SK-N-SH (cell line): ENCODE data around the gene SMAD3. TPM values are rescaled to one million over a fixed set of nuclear protein-coding genes. Genes with fewer than 3 reads are reported as not detected.

Source experiments
- CTCF ChIA-PET: fragments of 300-600, 350-600 bp; formaldehyde crosslinking; extraction: SDS; loops from one replicate; lab custom pipeline; 2021; lab: Yijun Ruan, JAX
- POLR2A ChIA-PET: fragments of 350-600 bp; sonication (Branson Sonifier 250); formaldehyde crosslinking; extraction: SDS; loops from one replicate; lab custom pipeline; 2020; ENCODE audit warnings: antibody characterized with exemption, inconsistent platforms; lab: Yijun Ruan, JAX
- DNase-seq: peaks from one replicate; pipeline ENCODE4 v3.0.0; 2012
- H2AFZ ChIP-seq: fragments of 200-600 bp; sonication (generic); 2 replicates; pipeline ENCODE4 v1.8.1; 2016; ENCODE audit warnings: antibody characterized with exemption, mild to moderate bottlenecking, low read depth
- H3F3A ChIP-seq: fragments of 200-600 bp; sonication (generic); replicated peaks from 2 replicates; pipeline ENCODE3; 2016; ENCODE audit warnings: antibody characterized with exemption, mild to moderate bottlenecking; ENCODE audit not compliant: insufficient read depth
- H3K27ac ChIP-seq, 2 experiments: fragments of 200-500 bp in 1 of 2; fragments of 200-600 bp in 1 of 2; sonication (Bioruptor generic) in 1 of 2; sonication (generic), shearing (Covaris generic) in 1 of 2; 2 replicates each; pipeline versions ENCODE4 v1.5.1 to v1.6.1; 2014 to 2016; ENCODE audit warnings: low read depth in 2 of 2, inconsistent platforms in 1 of 2, low read length in 1 of 2, mild to moderate bottlenecking in 1 of 2, mixed read lengths in 1 of 2
- H3K27me3 ChIP-seq: fragments of 200-600 bp; sonication (generic), shearing (Covaris generic); 2 replicates; pipeline ENCODE4 v1.6.1; 2016; ENCODE audit warnings: mixed run types; ENCODE audit not compliant: insufficient read depth
- H3K36me3 ChIP-seq, 2 experiments: fragments of 200-500 bp in 1 of 2; fragments of 200-600 bp in 1 of 2; sonication (Bioruptor generic) in 1 of 2; sonication (generic) in 1 of 2; replicated peaks in 1 of 2; 2 replicates each; pipeline versions ENCODE3 to v1.5.1; 2014 to 2016; ENCODE audit warnings: low read length in 1 of 2, mild to moderate bottlenecking in 1 of 2; ENCODE audit not compliant: insufficient read depth in 2 of 2, control insufficient read depth in 1 of 2
- H3K4me1 ChIP-seq, 2 experiments: fragments of 200-500 bp in 1 of 2; fragments of 200-600 bp in 1 of 2; sonication (Bioruptor generic) in 1 of 2; sonication (generic), shearing (Covaris generic) in 1 of 2; 2 replicates each; pipeline versions ENCODE4 v1.5.1 to v1.6.1; 2014 to 2016; ENCODE audit warnings: low read depth in 1 of 2, low read length in 1 of 2, mixed run types in 1 of 2; ENCODE audit not compliant: insufficient read depth in 2 of 2, control insufficient read depth in 1 of 2
- H3K4me2 ChIP-seq: fragments of 200-600 bp; sonication (generic), shearing (Covaris generic); 2 replicates; pipeline ENCODE4 v1.6.1; 2017; ENCODE audit warnings: mixed run types
- H3K4me3 ChIP-seq, 2 experiments: fragments of 200-500 bp in 1 of 2; fragments of 200-600 bp in 1 of 2; sonication (Bioruptor generic) in 1 of 2; sonication (generic), shearing (Covaris generic) in 1 of 2; 2 replicates each; pipeline versions ENCODE4 v1.5.1 to v1.8.1; 2014 to 2016; ENCODE audit warnings: low read depth in 2 of 2, inconsistent platforms in 1 of 2, low read length in 1 of 2, mild to moderate bottlenecking in 1 of 2, mixed read lengths in 1 of 2, moderate library complexity in 1 of 2
- H3K79me2 ChIP-seq: fragments of 200-600 bp; sonication (generic); 2 replicates; pipeline ENCODE4 v1.8.1; 2017; ENCODE audit warnings: mild to moderate bottlenecking; ENCODE audit not compliant: insufficient read depth
- H3K9ac ChIP-seq: fragments of 200-600 bp; sonication (generic); 2 replicates; pipeline ENCODE4 v1.6.1; 2017; ENCODE audit warnings: mixed run types
- H3K9me2 ChIP-seq: fragments of 200-600 bp; sonication (generic); 2 replicates; pipeline ENCODE4 v1.6.1; 2017; ENCODE audit warnings: mixed run types
- H3K9me3 ChIP-seq: fragments of 200-600 bp; sonication (generic); 2 replicates; pipeline ENCODE4 v1.6.1; 2017; ENCODE audit warnings: mixed run types, mild to moderate bottlenecking, moderate library complexity
- H4K20me1 ChIP-seq: fragments of 200-600 bp; sonication (generic); 2 replicates; pipeline ENCODE4 v1.6.1; 2017; ENCODE audit warnings: mild to moderate bottlenecking, mixed run types; ENCODE audit not compliant: insufficient read depth
- ELF1 ChIP-seq: IDR thresholded peaks from 2 replicates; pipeline ENCODE4 v1.4.0; 2012
- EP300 ChIP-seq, 2 experiments: IDR thresholded peaks; 2 replicates each; pipeline versions ENCODE4 v1.4.0 to v1.6.1; 2012; ENCODE audit warnings: borderline replicate concordance in 1 of 2, low read depth in 1 of 2, low read length in 1 of 2
- EZH2phosphoT487 ChIP-seq: fragments of 200-600 bp; sonication (generic); IDR thresholded peaks from 2 replicates; pipeline ENCODE4 v1.6.1; 2017; ENCODE audit warnings: low read depth, mixed run types, mild to moderate bottlenecking, antibody characterized with exemption, moderate library complexity, borderline replicate concordance
- FOSL2 ChIP-seq: IDR thresholded peaks from 2 replicates; pipeline ENCODE4 v1.4.0; 2012; ENCODE audit warnings: low read depth, mild to moderate bottlenecking, moderate library complexity, borderline replicate concordance
- FOXJ3 ChIP-seq: sonication (generic); formaldehyde crosslinking; IDR thresholded peaks from 2 replicates; pipeline ENCODE4 v1.5.1; 2020; ENCODE audit warnings: mild to moderate bottlenecking, missing genetic modification reagents
- FOXM1 ChIP-seq: IDR thresholded peaks from 2 replicates; pipeline ENCODE4 v1.4.0; 2012; ENCODE audit warnings: low read depth, mild to moderate bottlenecking
- GABPA ChIP-seq: IDR thresholded peaks from 2 replicates; pipeline ENCODE4 v1.4.0; 2012; ENCODE audit warnings: low read depth, mild to moderate bottlenecking
- GATA2 ChIP-seq: sonication (generic); formaldehyde crosslinking; IDR thresholded peaks from 2 replicates; pipeline ENCODE4 v1.5.0; 2020; ENCODE audit warnings: mild to moderate bottlenecking, missing genetic modification reagents
- JUND ChIP-seq: IDR thresholded peaks from 2 replicates; pipeline ENCODE4 v1.4.0; 2012
- MEF2A ChIP-seq: IDR thresholded peaks from 2 replicates; pipeline ENCODE4 v1.4.0; 2012; ENCODE audit warnings: low read depth, borderline replicate concordance
- MXI1 ChIP-seq: IDR thresholded peaks from 2 replicates; pipeline ENCODE4 v1.6.1; 2012; ENCODE audit warnings: mild to moderate bottlenecking, low read depth, low read length, improper control_type of control experiment
- NFIC ChIP-seq: IDR thresholded peaks from 2 replicates; pipeline ENCODE4 v1.4.0; 2012; ENCODE audit warnings: borderline replicate concordance
- NRF1 ChIP-seq: IDR thresholded peaks from 2 replicates; pipeline ENCODE4 v1.6.1; 2012; ENCODE audit warnings: low read depth, mild to moderate bottlenecking, low read length
- POLR2AphosphoS5 ChIP-seq: IDR thresholded peaks from 2 replicates; pipeline ENCODE4 v1.6.1; 2012; ENCODE audit warnings: low read depth, low read length
- RCOR1 ChIP-seq: fragments of 150-350 bp; IDR thresholded peaks from 2 replicates; pipeline ENCODE4 v1.6.1; 2017; ENCODE audit warnings: antibody characterized with exemption, low read length
- RFX5 ChIP-seq: IDR thresholded peaks from 2 replicates; pipeline ENCODE4 v1.6.1; 2012; ENCODE audit warnings: mild to moderate bottlenecking, improper control_type of control experiment, low read length
- RXRA ChIP-seq: IDR thresholded peaks from 2 replicates; pipeline ENCODE4 v1.4.0; 2012; ENCODE audit warnings: low read depth, mild to moderate bottlenecking, borderline replicate concordance
- TAF1 ChIP-seq: IDR thresholded peaks from 2 replicates; pipeline ENCODE4 v1.6.1; 2012; ENCODE audit warnings: low read depth, mild to moderate bottlenecking, low read length, moderate library complexity, borderline replicate concordance
- TCF12 ChIP-seq: IDR thresholded peaks from 2 replicates; pipeline ENCODE4 v1.4.0; 2012
- TEAD4 ChIP-seq: IDR thresholded peaks from 2 replicates; pipeline ENCODE4 v1.4.0; 2012; ENCODE audit warnings: mild to moderate bottlenecking, borderline replicate concordance; ENCODE audit not compliant: insufficient read depth
- YY1 ChIP-seq: IDR thresholded peaks from 2 replicates; pipeline ENCODE4 v1.4.0; 2012; ENCODE audit warnings: low read depth, mild to moderate bottlenecking
- WGBS: methylation state at CpG from one replicate; pipeline ENCODE4 v1.1.6; 2017; ENCODE audit warnings: low lambda C conversion rate; 5-methylcytosine and 5-hydroxymethylcytosine counted together
- polyA plus RNA-seq, 3 experiments: library from polyadenylated mRNA; depleted of rRNA; stranded (reverse); fragments of >200 nt; gene quantifications; 2 replicates each; pipeline ENCODE4 v1.2.3, GENCODE V29; 2012
- TF ChIP-seq, protein P1 (sequence below): IDR thresholded peaks from 2 replicates; pipeline ENCODE4 v1.4.0; 2012; ENCODE audit warnings: low read depth
- TF ChIP-seq, protein P2 (sequence below): IDR thresholded peaks from 2 replicates; pipeline ENCODE4 v1.4.0; 2012; ENCODE audit warnings: low read depth, borderline replicate concordance
- TF ChIP-seq, protein P3 (sequence below): IDR thresholded peaks from 2 replicates; pipeline ENCODE4; 2012
- TF ChIP-seq, protein P4 (sequence below): fragments of 150-350 bp; IDR thresholded peaks from 2 replicates; pipeline ENCODE4 v1.6.1; 2016; ENCODE audit warnings: mild to moderate bottlenecking, low read depth, low read length
- TF ChIP-seq, protein P5 (sequence below): fragments of 150-350 bp; IDR thresholded peaks from 2 replicates; pipeline ENCODE4 v1.6.1; 2017; ENCODE audit warnings: antibody characterized with exemption, low read length, low read depth, borderline replicate concordance
- TF ChIP-seq, protein P6 (sequence below): fragments of 200-600 bp; sonication (generic); IDR thresholded peaks from 2 replicates; pipeline ENCODE4 v1.6.1; 2017; ENCODE audit warnings: antibody characterized with exemption, mild to moderate bottlenecking, moderate library complexity

The SMAD3 gene
- polyA plus RNA-seq (2012; rRNA removed), result 18.0 and 19.5 TPM in 2 replicates
- polyA plus RNA-seq (2012; cell fraction: cytosol; rRNA removed), result 12.0 and 14.6 TPM in 2 replicates
- 47.4 and 59.5 TPM in 2 replicates for polyA plus RNA-seq (2012; cell fraction: nucleus; rRNA removed)

DNA sequence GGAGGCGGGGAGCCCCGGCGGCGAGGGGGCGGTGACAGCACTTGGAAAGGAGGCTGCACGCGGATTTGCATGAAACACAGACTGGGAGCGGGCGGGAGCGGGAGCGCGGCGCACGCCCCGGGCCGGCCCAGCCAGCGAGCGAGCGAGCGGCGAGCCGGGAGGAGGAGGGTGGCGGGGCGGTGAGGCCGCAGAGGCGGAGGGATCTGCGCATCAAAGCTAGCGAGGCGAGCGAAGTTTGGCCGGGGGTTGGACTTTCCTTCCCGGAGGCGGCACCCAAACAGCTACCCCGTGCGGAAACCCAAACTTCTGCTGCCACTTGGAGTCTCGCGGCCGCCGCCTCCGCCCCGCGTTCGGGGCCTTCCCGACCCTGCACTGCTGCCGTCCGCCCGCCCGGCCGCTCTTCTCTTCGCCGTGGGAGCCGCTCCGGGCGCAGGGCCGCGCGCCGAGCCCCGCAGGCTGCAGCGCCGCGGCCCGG is at the start of gene SMAD3:
TSS of gene SMAD3 (plus strand) at position 72 of the 475 bp plus-strand sequence. CDS start 553 bp downstream, outside the sequence.
- Histone ChIP-seq H3K9me3 (no peaks in the 10 kb centered on the region), H3K9ac (peak within 1 kb of the TSS; percentile 99), H3K9me2 (no peaks in the 10 kb centered on the region), H3F3A (peaks cover 8% of the 10 kb centered on the region), H3K4me3 (peak within 1 kb of the TSS; percentile 92 to 94), H3K27me3 (no peaks in the 10 kb centered on the region), H2AFZ (peak within 1 kb of the TSS; percentile 75), H4K20me1 (peaks cover 36% of the 10 kb centered on the region), H3K79me2 (peaks cover 47% of the 10 kb centered on the region), H3K4me1 (peaks cover 11 to 15% of the 10 kb centered on the region in 2 experiments; a peak in 2 of 4 replicates), H3K4me2 (peak within 1 kb of the TSS; percentile 99), H3K27ac (peak within 1 kb of the TSS; percentile 67 to 85), H3K36me3 (peaks cover 0 to 2% of the 10 kb centered on the region in 2 experiments)
- DNase-seq, result peak; percentile 94
- POLR2A ChIA-PET, result interaction anchor here (1.2 kb wide), 1 partner anchor 123 kb away, joined by 3 read pairs; no protein-coding TSS in a partner anchor
- CTCF ChIA-PET, result interaction anchor here (1.0 kb wide), 1 partner anchor 119 kb away, joined by 3 read pairs; no protein-coding TSS in a partner anchor
- 0% methylated on average over 20 of the region's 63 CpGs for WGBS
- TF ChIP-seq TEAD4, result 0 out of 2 replicates have a peak, but pooled peaks have one; percentile 24
- peak; percentile 65; the same call in 1 of the 2 replicates for TF ChIP-seq TAF1
- no peak for TF ChIP-seq NFIC
- no peak for TF ChIP-seq FOSL2
- TF ChIP-seq, protein P1, sequence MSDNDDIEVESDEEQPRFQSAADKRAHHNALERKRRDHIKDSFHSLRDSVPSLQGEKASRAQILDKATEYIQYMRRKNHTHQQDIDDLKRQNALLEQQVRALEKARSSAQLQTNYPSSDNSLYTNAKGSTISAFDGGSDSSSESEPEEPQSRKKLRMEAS, result peak; percentile 28
- TF ChIP-seq, protein P2, sequence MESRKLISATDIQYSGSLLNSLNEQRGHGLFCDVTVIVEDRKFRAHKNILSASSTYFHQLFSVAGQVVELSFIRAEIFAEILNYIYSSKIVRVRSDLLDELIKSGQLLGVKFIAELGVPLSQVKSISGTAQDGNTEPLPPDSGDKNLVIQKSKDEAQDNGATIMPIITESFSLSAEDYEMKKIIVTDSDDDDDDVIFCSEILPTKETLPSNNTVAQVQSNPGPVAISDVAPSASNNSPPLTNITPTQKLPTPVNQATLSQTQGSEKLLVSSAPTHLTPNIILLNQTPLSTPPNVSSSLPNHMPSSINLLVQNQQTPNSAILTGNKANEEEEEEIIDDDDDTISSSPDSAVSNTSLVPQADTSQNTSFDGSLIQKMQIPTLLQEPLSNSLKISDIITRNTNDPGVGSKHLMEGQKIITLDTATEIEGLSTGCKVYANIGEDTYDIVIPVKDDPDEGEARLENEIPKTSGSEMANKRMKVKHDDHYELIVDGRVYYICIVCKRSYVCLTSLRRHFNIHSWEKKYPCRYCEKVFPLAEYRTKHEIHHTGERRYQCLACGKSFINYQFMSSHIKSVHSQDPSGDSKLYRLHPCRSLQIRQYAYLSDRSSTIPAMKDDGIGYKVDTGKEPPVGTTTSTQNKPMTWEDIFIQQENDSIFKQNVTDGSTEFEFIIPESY, result no peak; the same call in 1 of the 2 replicates
- TF ChIP-seq, protein P3, sequence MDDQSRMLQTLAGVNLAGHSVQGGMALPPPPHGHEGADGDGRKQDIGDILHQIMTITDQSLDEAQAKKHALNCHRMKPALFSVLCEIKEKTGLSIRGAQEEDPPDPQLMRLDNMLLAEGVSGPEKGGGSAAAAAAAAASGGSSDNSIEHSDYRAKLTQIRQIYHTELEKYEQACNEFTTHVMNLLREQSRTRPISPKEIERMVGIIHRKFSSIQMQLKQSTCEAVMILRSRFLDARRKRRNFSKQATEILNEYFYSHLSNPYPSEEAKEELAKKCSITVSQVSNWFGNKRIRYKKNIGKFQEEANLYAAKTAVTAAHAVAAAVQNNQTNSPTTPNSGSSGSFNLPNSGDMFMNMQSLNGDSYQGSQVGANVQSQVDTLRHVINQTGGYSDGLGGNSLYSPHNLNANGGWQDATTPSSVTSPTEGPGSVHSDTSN, result peak; percentile 58
- TF ChIP-seq TCF12, result peak; percentile 6; the same call in 1 of the 2 replicates
- TF ChIP-seq RCOR1, result no peak
- no peak for TF ChIP-seq FOXM1
- TF ChIP-seq, protein P4, sequence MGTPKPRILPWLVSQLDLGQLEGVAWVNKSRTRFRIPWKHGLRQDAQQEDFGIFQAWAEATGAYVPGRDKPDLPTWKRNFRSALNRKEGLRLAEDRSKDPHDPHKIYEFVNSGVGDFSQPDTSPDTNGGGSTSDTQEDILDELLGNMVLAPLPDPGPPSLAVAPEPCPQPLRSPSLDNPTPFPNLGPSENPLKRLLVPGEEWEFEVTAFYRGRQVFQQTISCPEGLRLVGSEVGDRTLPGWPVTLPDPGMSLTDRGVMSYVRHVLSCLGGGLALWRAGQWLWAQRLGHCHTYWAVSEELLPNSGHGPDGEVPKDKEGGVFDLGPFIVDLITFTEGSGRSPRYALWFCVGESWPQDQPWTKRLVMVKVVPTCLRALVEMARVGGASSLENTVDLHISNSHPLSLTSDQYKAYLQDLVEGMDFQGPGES, result no peak
- TF ChIP-seq, protein P5, sequence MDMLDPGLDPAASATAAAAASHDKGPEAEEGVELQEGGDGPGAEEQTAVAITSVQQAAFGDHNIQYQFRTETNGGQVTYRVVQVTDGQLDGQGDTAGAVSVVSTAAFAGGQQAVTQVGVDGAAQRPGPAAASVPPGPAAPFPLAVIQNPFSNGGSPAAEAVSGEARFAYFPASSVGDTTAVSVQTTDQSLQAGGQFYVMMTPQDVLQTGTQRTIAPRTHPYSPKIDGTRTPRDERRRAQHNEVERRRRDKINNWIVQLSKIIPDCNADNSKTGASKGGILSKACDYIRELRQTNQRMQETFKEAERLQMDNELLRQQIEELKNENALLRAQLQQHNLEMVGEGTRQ, result no peak
- TF ChIP-seq ELF1, result no peak
- TF ChIP-seq EZH2phosphoT487, result no peak
- TF ChIP-seq NRF1, result peak; percentile 41; the same call in 1 of the 2 replicates
- TF ChIP-seq, protein P6, sequence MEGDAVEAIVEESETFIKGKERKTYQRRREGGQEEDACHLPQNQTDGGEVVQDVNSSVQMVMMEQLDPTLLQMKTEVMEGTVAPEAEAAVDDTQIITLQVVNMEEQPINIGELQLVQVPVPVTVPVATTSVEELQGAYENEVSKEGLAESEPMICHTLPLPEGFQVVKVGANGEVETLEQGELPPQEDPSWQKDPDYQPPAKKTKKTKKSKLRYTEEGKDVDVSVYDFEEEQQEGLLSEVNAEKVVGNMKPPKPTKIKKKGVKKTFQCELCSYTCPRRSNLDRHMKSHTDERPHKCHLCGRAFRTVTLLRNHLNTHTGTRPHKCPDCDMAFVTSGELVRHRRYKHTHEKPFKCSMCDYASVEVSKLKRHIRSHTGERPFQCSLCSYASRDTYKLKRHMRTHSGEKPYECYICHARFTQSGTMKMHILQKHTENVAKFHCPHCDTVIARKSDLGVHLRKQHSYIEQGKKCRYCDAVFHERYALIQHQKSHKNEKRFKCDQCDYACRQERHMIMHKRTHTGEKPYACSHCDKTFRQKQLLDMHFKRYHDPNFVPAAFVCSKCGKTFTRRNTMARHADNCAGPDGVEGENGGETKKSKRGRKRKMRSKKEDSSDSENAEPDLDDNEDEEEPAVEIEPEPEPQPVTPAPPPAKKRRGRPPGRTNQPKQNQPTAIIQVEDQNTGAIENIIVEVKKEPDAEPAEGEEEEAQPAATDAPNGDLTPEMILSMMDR, result no peak
- TF ChIP-seq YY1, result no peak
- TF ChIP-seq JUND, result no peak
- peak; percentile 86 for TF ChIP-seq MXI1
- no peak; the same call in 1 of the 2 replicates for TF ChIP-seq RXRA
- no peak; the same call in 1 of the 2 replicates for TF ChIP-seq POLR2AphosphoS5
- TF ChIP-seq EP300 (IDR thresholded peaks at IDR 0.05; ENCODE audit: borderline replicate concordance in 1 of 2, low read depth in 1 of 2, low read length in 1 of 2), result peak in 1 of 2 experiments; percentile 33; a peak in 1 of 4 replicates
- no peak for TF ChIP-seq GATA2 (CRISPR knock-in tag)
- TF ChIP-seq RFX5, result no peak
- TF ChIP-seq FOXJ3 (CRISPR knock-in tag), result no peak
- no peak for TF ChIP-seq MEF2A
- no peak for TF ChIP-seq GABPA
